ENCODE data around the gene CWC22.
A peak's percentile ranks its signal among the peaks of the same experiment; 100 is the strongest.
"Not testable (repeated sequence)": the region's sequence is repeated elsewhere in the genome, so short reads cannot be mapped to it uniquely, and the experiment has no call there.

CWC22 gene

DNA sequence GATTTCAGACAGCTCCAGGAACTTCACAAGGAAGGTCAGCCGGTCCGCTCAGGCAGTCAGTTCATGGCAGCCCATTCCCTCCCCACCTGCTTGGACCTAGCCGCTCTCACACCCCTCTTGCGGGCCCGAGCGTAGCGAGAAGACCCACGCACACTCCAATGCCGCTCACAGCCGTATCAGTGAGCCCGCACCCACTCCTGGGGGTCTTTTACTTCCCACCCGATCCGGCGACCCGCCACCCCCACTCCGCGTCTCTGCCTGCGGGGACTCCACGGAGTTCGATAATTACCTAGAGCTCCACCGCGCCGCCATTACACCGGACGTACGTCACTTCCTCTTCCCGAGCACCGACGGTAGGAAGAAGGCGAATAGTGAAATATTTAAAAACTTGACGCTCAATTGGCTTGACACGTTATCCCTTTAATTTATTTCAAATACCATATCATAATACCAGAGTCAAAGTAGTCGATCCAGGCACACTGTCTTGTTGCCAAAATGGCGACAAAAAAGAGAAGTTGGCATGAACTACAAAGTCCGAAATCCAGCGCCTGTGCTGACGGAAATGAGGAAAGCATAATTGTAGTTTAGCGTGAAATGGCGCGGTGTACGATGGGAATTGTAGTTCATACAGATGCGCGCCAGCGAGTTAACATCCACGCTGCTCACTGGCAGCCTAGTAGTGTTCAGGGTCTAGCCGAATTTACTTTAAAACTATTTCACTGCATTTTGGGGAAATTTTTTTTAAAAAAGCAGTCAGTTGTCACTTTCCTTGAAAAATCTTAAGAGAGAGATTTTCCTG lies at the start of gene CWC22:
Gene CWC22 (minus strand): TSS at position 517 of the 799 bp plus-strand sequence. CDS start 13,956 bp downstream, outside the sequence.
- peak; percentile 97 for DNase-seq

DNA sequence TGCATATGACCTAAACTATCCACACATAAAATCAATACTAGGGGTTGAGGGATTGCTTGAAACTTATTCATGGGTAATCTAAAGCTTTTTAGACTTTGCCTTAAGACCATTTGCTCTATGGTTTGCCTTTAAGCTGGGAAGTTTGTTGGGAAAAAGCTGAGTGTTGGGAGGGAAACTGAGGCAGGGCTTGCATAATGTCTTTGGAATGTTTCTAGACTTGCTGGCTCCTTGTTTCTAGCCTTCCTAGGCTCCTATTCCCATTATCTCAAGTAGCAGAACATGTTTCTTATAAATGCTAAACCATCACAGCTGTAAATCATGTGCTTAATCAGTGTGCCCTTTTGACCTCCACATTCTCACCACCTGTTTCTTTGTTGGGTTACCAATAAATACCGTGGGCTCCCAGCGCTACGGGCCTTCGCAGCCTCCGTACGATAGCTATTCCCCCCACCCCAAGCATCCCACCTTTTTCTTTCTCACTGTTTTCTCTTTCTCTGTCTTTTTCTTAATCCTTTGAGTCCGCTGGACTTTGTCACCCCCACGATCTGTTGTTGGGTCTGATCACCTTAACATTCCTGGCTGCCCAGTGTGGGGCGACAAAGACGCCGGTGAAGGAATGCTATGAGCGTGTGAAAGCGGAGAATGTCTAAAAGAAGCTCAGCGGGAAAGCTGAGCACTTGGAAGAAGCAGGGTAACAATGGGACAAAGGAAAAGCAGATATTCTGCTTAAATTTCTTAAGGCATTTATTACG lies 49.4 kb upstream of the CWC22 start:
- DNase-seq: no peak

DNA sequence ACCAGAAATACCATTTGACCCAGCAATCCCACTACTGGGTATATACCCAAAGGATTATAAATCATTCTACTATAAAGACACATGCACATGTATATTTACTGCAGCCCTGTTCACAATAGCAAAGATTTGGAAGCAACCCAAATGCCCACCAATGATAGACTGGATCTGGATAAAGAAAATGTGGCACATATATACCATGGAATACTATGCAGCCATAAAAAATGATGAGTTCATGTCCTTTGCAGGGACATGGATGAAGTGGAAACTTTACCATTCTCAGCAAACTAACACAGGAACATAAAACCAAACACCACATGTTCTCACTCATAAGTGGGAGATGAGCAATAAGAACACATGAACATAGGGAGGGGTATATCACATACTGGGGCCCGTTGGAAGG lies 47.5 kb upstream of the CWC22 start:
- not testable (repeated sequence) for DNase-seq

- DNase-seq: no peak
Observed at GRCh38 chr2:180050246-180050645, 43.1 kb upstream of the CWC22 start.

DNA sequence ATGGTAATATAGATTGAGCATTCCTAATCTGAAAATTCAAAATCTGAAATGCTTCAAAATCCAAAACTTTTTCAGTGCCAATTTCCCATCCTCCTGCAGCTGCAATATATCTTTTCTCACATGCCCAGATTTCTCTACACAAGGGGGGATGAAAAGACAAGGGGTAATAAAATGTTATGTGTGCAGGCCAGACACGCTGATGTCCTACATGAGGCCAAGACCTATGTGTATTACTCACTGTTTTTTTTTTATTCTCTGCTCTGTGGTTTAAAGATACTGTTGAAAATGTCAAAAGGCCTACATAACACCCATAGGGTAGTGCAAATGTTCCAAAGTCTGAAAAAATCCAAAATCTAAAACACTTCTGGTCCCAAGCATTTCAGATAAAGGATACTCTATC lies 41.2 kb upstream of the CWC22 start:
- DNase-seq: no peak

- DNase-seq: no peak
Observed at GRCh38 chr2:180046776-180047175, 39.7 kb upstream of the CWC22 start.

DNA sequence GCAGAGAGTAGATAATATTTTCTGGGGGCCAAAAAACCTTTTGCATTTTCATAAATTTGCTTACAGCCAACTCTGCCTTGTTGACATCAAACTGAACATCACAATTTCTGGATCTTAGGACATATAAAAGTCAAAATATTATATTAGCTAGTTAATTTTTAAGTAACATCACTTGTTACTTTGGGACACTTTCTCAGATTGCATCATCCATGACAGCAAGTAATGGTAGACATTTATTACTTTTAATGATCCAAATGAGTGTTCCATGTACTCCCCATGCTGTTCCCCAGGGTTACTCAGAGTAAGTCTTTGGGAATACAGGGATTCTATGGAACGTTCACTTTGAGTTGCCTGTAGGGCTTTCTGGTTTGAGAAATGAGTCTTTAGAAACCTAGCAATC lies 39.1 kb upstream of the CWC22 start:
- no peak for DNase-seq

DNA sequence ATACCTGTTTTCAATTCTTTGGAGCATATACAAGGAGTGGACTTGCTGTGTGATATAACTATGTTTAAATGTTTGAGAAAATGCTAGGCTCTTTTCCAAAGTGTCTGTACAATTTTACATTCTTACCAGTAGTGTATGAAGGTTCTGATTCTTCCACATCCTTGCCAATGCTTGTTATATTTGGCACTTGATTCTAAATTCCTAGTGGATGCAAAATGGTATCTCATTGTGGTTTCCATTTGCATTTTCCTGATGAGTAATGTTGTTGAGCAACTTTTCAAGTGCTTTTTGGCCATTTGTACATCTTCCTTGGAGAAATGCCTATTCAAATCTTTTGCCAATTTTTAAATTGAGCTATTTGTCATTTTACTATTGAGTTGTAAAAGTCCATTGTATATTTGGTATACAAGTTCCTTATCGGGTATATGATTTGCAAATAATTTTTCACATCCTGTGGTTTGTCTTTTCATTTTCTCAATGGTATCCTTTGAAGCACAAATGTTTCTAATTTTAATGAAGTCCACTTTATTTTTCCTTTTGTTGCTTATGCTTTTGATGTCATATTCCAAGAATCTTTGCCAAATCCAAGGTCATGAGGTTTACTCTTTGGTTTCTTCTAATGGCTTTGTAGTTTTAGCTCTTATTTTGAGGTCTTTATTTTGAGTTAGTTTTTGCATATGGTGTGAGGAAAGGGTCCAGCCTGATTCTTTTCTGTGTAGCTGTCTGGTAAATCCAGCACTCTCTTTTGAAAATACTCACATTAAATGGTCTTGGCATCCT lies 33.2 kb upstream of the CWC22 start:
- no peak for DNase-seq

DNA sequence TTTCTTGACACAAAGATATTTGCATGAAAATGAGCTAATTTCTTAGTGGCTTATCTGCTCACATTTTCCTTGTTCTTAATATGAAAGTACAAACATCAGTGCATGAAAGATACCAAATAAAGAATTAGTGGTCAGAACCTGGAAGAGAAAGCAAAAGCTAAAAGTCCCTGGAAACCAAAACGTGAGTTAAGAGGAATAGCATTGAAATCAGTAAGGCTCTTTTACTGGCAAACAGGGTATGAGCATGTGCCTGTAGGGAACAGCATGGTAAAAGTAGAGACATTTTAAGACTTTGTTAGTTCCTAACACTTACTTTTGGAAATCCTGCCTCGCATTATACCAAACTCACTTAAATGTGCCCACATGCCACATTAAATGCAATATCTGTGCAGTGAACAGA lies 31.9 kb upstream of the CWC22 start:
- no peak for DNase-seq

GRCh38 chr2:180033993-180034894 lies 27.1 kb upstream of the CWC22 start:
- peak; percentile 37 for DNase-seq

- no peak for DNase-seq
Observed at GRCh38 chr2:180029575-180029974, 22.5 kb upstream of the CWC22 start.

DNA sequence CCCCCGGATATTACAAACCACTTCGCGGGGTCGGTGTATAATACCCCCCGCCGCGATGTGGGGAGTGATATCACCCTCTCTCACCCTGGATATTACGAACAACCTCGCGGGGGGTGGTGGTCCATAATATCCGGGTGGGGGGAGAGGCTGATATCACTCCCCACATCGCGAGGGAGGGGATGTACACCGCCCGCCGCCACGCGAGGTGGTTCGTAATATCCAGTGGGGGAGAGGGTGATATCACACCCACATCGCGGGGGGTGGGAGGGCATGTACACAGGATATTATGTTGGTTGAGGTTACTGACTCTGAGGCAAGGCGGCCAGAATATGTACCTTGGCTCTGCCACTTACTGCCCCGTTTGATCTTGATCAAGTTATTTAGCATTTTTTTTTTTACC lies 14.8 kb upstream of the CWC22 start:
- DNase-seq: no peak

DNA sequence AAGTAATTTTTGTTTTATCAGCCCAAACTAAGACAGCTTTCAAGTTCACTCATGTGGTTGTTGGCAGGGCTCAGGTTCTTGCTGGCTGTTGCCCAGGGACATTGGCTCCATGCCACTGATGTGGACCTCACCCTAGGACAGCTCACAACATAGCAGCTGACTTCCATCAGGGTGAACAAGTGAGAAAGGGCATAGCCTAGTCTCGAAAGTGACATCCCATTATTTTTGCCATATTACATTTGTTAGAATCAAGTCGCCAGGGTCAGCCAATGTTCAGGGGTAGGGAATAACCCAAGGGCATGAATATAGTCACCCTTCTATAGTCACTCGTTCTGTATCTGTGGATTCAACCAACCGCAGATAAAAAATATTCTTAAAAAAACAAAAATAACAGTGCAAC lies 10.7 kb upstream of the CWC22 start:
- DNase-seq: peak; percentile 52

GRCh38 chr2:180016937-180017336 lies 9.8 kb upstream of the CWC22 start:
- DNase-seq: no peak

DNA sequence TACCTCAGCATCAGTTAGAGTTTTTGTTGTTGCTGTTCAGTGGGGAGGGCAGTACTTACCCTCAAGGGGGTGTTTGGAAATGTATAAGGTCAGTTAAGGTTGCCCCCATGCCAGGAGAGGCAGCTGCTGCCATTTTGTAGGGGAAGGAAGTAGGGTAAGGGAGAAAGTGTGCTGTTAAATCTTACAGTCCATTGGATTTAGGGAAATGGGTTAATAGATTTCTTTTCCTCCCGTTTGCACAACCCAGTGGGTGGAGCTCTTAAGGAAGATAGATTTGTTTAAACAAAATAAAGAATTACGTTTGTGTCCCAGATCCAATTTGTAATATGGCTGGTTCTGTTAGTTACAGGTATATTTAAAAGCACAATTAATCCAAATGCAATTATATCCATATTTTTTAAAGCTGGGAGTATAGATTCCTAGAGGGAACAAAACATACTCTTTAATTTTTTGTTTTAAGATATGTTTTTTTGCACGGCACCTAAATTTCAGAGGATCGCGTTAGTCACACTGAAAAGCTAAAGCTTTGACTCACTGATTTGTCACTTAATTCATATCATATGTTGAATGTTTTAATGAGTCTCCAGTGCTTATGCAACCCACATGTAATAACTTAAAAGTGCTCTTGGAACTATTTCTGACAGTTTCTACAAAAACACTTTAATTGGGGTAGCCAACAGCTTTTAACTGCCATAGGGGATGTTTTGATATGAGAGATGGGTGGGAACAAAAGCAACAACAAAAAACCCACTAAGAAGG lies 9.0 kb upstream of the CWC22 start:
- DNase-seq: no peak

DNA sequence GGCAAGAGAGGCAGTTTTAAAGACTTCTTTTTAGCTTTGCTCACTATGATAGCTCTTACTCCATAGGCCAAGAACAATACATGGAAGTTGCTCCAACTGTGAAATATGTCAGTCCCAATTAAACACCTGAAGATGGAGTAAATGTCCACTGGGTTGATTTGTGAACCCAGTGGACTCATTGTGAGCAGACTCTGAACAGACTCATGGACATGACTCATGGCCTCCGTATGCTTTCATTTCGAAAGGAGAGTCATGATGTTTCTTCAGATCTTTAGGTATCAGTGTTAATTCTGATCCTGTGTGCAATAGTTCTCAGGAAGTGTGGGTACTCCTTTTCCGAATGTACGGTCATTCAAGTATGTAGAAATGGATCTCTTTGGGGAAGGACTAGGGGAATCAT lies 5.4 kb upstream of the CWC22 start:
- no peak for DNase-seq

DNA sequence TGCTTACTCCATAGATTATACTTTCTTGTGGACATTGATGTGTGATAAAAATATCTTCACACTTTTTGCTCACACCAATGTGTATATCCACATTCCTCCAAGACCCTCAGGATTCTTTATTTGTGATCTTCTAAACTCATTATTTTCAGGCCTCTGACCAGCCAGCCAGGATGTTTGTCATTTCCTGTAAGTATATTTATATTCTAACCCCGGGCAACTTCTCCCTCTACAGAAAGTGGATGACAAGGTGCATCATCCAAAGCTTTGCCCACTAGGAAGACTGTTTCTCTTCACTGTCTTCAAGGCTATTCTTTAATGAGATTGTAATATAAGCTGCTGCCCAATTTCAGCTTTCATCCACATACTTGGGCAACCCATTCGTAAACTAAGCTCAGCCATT lies 3.6 kb upstream of the CWC22 start:
- DNase-seq: no peak

GRCh38 chr2:180006231-180006630 lies 866 bp downstream of the CWC22 start:
- DNase-seq: peak; percentile 58

DNA sequence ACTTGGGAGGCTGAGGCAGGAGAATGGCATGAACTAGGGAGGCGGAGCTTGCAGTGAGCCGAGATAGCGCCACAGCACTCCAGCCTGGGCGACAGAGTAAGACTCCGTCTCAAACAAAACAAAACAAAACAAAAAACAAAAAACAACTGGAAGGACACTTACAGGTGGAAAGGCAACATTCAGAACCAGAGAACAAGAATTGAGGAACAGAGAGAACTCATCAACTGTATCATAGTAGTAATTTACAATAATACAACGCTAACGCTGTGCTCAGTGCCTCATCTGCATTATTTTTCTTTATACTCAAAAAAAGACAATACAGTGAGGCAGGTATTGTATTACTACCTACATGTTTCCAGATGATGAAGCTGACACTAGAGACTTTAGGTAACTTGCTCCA lies 1.6 kb downstream of the CWC22 start:
- not testable (repeated sequence) for DNase-seq

DNA sequence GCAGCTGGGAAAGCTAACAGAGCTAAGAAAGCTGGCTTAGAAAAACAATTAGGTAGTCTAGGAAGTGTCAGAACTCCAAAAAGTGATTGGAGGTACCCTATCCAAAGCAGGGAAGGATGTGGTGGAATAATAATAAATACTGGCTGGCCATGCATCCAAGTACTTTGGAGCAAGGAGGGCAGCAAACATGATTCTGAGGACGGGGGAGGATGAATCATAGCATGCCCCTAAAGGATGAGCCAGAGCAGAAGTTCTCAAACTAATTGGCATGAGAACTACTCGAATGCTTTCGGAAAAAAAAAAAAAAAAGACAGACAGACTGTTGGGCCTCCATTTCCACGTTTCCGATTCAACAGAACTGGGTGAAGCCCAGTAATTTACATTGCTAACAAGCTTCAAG lies 2.4 kb downstream of the CWC22 start:
- no peak for DNase-seq

GRCh38 chr2:180003559-180003958 lies 3.5 kb downstream of the CWC22 start:
- no peak for DNase-seq

DNA sequence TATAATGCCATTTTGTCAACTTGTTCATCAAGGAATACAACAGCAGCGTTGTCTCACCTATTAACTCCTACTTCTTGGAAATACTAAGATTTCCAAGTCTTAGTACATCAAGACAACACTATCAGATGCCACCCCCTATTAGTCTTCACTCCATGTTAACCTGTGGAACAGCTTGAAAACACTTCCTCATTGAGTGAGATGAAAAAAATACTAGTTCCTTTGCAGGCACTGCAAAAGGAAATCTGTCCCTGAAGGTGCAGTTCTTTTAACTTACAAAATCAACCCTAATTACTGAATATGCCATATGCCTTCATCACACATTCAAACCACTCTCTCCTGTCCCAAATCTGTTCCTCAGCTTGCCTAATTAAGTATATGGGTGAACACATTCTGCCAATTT lies 4.0 kb downstream of the CWC22 start:
- no peak for DNase-seq
